H9 (cell line): Measurements from ENCODE around the gene SLC35F3. TPM values are rescaled to one million over a fixed set of nuclear protein-coding genes. Genes with fewer than 3 reads are reported as not detected.

Experiments used
- DNase-seq: peaks from one replicate; pipeline ENCODE4 v3.0.0-alpha.2; 2017
- H2AFZ ChIP-seq: one replicate; pipeline ENCODE4 v1.6.1; 2013; ENCODE audit warnings: mild to moderate bottlenecking, low read length, control low read depth, moderate library complexity
- H2AK5ac ChIP-seq: 2 replicates; pipeline ENCODE4 v1.6.1; 2013; ENCODE audit warnings: low read length, control low read depth, mixed read lengths; ENCODE audit not compliant: insufficient read length
- H2BK120ac ChIP-seq: one replicate; pipeline ENCODE4 v1.6.1; 2013; ENCODE audit warnings: low read depth, mild to moderate bottlenecking, low read length, control low read depth, inconsistent platforms; ENCODE audit not compliant: poor library complexity, severe bottlenecking
- H2BK12ac ChIP-seq: 2 replicates; pipeline ENCODE4 v1.6.1; 2013; ENCODE audit warnings: low read length, control low read depth, mixed read lengths, low read depth; ENCODE audit not compliant: insufficient read length
- H2BK15ac ChIP-seq: 2 replicates; pipeline ENCODE4 v1.6.1; 2013; ENCODE audit warnings: low read depth, low read length, control low read depth
- H2BK20ac ChIP-seq: one replicate; pipeline ENCODE4 v1.6.1; 2013; ENCODE audit warnings: low read depth, mild to moderate bottlenecking, low read length, control low read depth, inconsistent platforms; ENCODE audit not compliant: poor library complexity, severe bottlenecking
- H2BK5ac ChIP-seq: 2 replicates; pipeline ENCODE4 v1.6.1; 2013; ENCODE audit warnings: low read length, control low read depth, mixed read lengths; ENCODE audit not compliant: insufficient read length
- H3K14ac ChIP-seq: 2 replicates; pipeline ENCODE4 v1.6.1; 2013; ENCODE audit warnings: low read length, control low read depth; ENCODE audit not compliant: insufficient read depth
- H3K18ac ChIP-seq: 2 replicates; pipeline ENCODE4 v1.6.1; 2013; ENCODE audit warnings: low read depth, mild to moderate bottlenecking, mixed read lengths, low read length, control low read depth; ENCODE audit not compliant: insufficient read length
- H3K23ac ChIP-seq: 2 replicates; pipeline ENCODE4 v1.6.1; 2013; ENCODE audit warnings: low read length, control low read depth, mixed read lengths, low read depth; ENCODE audit not compliant: insufficient read length
- H3K23me2 ChIP-seq: 2 replicates; pipeline ENCODE4 v1.6.1; 2013; ENCODE audit warnings: low read depth, mild to moderate bottlenecking, mixed read lengths, low read length, control low read depth; ENCODE audit not compliant: insufficient read length, poor library complexity, severe bottlenecking
- H3K27ac ChIP-seq: 2 replicates; pipeline ENCODE4 v1.5.1; 2013; ENCODE audit warnings: low read length, control low read depth, mixed read lengths, low read depth; ENCODE audit not compliant: insufficient read length
- H3K27me3 ChIP-seq: 2 replicates; pipeline ENCODE4 v1.6.1; 2013; ENCODE audit warnings: low read length, control low read depth, inconsistent platforms; ENCODE audit not compliant: insufficient read depth
- H3K4ac ChIP-seq: 2 replicates; pipeline ENCODE4 v1.6.1; 2013; ENCODE audit warnings: low read depth, mild to moderate bottlenecking, control low read depth, inconsistent platforms, low read length, moderate library complexity
- H3K4me1 ChIP-seq: 2 replicates; pipeline ENCODE4 v1.6.1; 2013; ENCODE audit warnings: low read length, control low read depth, inconsistent platforms; ENCODE audit not compliant: insufficient read depth
- H3K4me2 ChIP-seq: 2 replicates; pipeline ENCODE4 v1.6.1; 2013; ENCODE audit warnings: low read length, control low read depth, mixed read lengths; ENCODE audit not compliant: insufficient read length, insufficient read depth
- H3K56ac ChIP-seq: 2 replicates; pipeline ENCODE4 v1.6.1; 2013; ENCODE audit warnings: low read depth, mild to moderate bottlenecking, mixed read lengths, low read length, control low read depth; ENCODE audit not compliant: insufficient read length
- H3K79me1 ChIP-seq: 2 replicates; pipeline ENCODE4 v1.6.1; 2013; ENCODE audit warnings: low read depth, mild to moderate bottlenecking, moderate library complexity, low read length, control low read depth, inconsistent platforms; ENCODE audit not compliant: insufficient read depth, poor library complexity, severe bottlenecking
- H3K79me2 ChIP-seq: 2 replicates; pipeline ENCODE4 v1.6.1; 2013; ENCODE audit warnings: low read length, control low read depth, inconsistent platforms; ENCODE audit not compliant: insufficient read depth
- H3K9ac ChIP-seq: 2 replicates; pipeline ENCODE4 v1.6.1; 2013; ENCODE audit warnings: low read length, control low read depth, mixed read lengths; ENCODE audit not compliant: insufficient read length; ENCODE audit errors: extremely low read depth
- H3K9me3 ChIP-seq: one replicate; pipeline ENCODE4 v1.6.1; 2013; ENCODE audit warnings: low read depth, low read length, inconsistent platforms; ENCODE audit not compliant: control insufficient read depth
- H3T11ph ChIP-seq: one replicate; pipeline ENCODE4 v1.6.1; 2013; ENCODE audit warnings: mild to moderate bottlenecking, low read length, control low read depth, inconsistent platforms
- H4K20me1 ChIP-seq: one replicate; pipeline ENCODE4 v1.6.1; 2013; ENCODE audit not compliant: control insufficient read depth, insufficient read length, insufficient read depth
- H4K5ac ChIP-seq: 2 replicates; pipeline ENCODE4 v1.6.1; 2013; ENCODE audit warnings: low read depth, mild to moderate bottlenecking, mixed read lengths, low read length, control low read depth; ENCODE audit not compliant: insufficient read length
- H4K8ac ChIP-seq: replicated peaks from 2 replicates; pipeline ENCODE4 v1.6.1; 2013; ENCODE audit warnings: low read length, control low read depth, mixed read lengths, low read depth; ENCODE audit not compliant: insufficient read length
- H4K91ac ChIP-seq: 2 replicates; pipeline ENCODE4 v1.6.1; 2013; ENCODE audit warnings: low read depth, mild to moderate bottlenecking, moderate library complexity, mixed read lengths, low read length, control low read depth; ENCODE audit not compliant: insufficient read length
- H3K27ac Mint-ChIP-seq, 3 experiments: 2 replicates in 2 of 3; 3 replicates in 1 of 3; pipeline ENCODE4 v1.8.0; 2020 to 2021; ENCODE audit warnings: mixed read lengths in 3 of 3, mild to moderate bottlenecking in 1 of 3, moderate library complexity in 1 of 3
- H3K27me3 Mint-ChIP-seq: 2 replicates; pipeline ENCODE4 v1.8.0; 2021; ENCODE audit warnings: low read depth, mild to moderate bottlenecking, moderate library complexity, mixed read lengths
- H3K36me3 Mint-ChIP-seq, 3 experiments: 2 replicates in 2 of 3; 3 replicates in 1 of 3; pipeline ENCODE4 v1.8.0; 2020 to 2021; ENCODE audit warnings: low read depth in 3 of 3, mixed read lengths in 3 of 3; ENCODE audit not compliant: insufficient read depth in 1 of 3
- H3K4me1 Mint-ChIP-seq, 2 experiments: 2 replicates each; pipeline ENCODE4 v1.8.0; 2020; ENCODE audit warnings: mixed read lengths in 2 of 2
- H3K4me3 Mint-ChIP-seq, 2 experiments: 2 replicates in 1 of 2; 3 replicates in 1 of 2; pipeline ENCODE4 v1.8.0; 2020 to 2021; ENCODE audit warnings: mild to moderate bottlenecking in 2 of 2, mixed read lengths in 2 of 2, moderate library complexity in 1 of 2
- H3K9me3 Mint-ChIP-seq, 2 experiments: 2 replicates in 1 of 2; 3 replicates in 1 of 2; pipeline ENCODE4 v1.8.0; 2020; ENCODE audit warnings: mild to moderate bottlenecking in 2 of 2, mixed read lengths in 2 of 2, moderate library complexity in 1 of 2
- WGBS: extraction: QIAGEN DNeasy Blood & Tissue Kit; methylation state at CpG from one replicate; pipeline ENCODE4 v1.1.7; 2013; ENCODE audit warnings: missing lambda C conversion rate, low lambda C conversion rate, mixed read lengths; ENCODE audit not compliant: insufficient read length; ENCODE audit errors: extremely low coverage; 5-methylcytosine and 5-hydroxymethylcytosine counted together
- total RNA-seq: library from RNA; stranded (reverse); gene quantifications from 2 replicates; pipeline ENCODE4 v1.2.1, GENCODE V29; 2021
- TF ChIP-seq, protein P1 (sequence below): fragments of 200-600 bp; sonication (generic); conservative IDR thresholded peaks from 3 replicates; pipeline ENCODE4 v1.8.0; 2021; ENCODE audit warnings: antibody characterized with exemption, mild to moderate bottlenecking

The SLC35F3 gene
- total RNA-seq, 1 experiment from 2014 or later: 0.81 TPM

DNA sequence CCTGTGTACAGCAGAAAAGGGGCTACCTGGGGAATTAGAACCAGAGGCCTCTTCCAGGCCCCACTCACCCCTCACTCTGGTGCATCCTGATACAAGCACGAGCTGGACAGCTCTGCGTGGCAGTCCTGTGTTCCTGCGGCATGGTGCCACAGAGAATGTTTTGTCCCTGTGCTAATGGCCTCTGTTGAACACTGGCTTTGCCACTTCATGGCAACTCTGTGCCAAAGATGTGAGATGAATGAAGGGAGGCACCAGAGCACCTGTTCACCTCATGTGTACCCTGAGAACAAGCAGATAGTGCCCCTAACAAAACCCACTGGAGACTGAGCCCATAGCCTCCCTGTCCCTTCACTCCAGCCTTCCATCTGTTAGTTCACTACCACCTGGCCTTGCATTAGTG, 269.5 kb downstream of the SLC35F3 start:
- no peak overlapping the region for H3T11ph ChIP-seq
- no peak overlapping the region for H3K4ac ChIP-seq
- Mint-ChIP-seq H3K9me3 (peaks cover 6 to 8% of the 10 kb centered on the region in 2 experiments; a peak in 4 of 5 replicates), H3K4me3 (no peak overlapping the region), H3K27ac (no peak overlapping the region), H3K36me3 (peaks cover 0 to 4% (median 4%) of the 10 kb centered on the region in 3 experiments; a peak in 5 of 7 replicates), H3K27me3 (peaks cover 9% of the 10 kb centered on the region), H3K4me1 (no peaks in the 10 kb centered on the region; a peak in 1 of 4 replicates)
- no peak overlapping the region for H3K27ac ChIP-seq
- H4K20me1 ChIP-seq: no peaks in the 10 kb centered on the region
- no peak overlapping the region for H3K9ac ChIP-seq
- no peak overlapping the region for H3K18ac ChIP-seq
- no peak overlapping the region for H4K8ac ChIP-seq
- H3K4me1 ChIP-seq: no peaks in the 10 kb centered on the region
- H3K9me3 ChIP-seq: no peaks in the 10 kb centered on the region
- no peaks in the 10 kb centered on the region for H3K79me2 ChIP-seq
- no peak for DNase-seq
- no CpG with 5 or more reads among the region's 3 CpGs for WGBS
- H2AFZ ChIP-seq: no peak overlapping the region
- H3K23me2 ChIP-seq: no peaks in the 10 kb centered on the region
- TF ChIP-seq, protein P1, sequence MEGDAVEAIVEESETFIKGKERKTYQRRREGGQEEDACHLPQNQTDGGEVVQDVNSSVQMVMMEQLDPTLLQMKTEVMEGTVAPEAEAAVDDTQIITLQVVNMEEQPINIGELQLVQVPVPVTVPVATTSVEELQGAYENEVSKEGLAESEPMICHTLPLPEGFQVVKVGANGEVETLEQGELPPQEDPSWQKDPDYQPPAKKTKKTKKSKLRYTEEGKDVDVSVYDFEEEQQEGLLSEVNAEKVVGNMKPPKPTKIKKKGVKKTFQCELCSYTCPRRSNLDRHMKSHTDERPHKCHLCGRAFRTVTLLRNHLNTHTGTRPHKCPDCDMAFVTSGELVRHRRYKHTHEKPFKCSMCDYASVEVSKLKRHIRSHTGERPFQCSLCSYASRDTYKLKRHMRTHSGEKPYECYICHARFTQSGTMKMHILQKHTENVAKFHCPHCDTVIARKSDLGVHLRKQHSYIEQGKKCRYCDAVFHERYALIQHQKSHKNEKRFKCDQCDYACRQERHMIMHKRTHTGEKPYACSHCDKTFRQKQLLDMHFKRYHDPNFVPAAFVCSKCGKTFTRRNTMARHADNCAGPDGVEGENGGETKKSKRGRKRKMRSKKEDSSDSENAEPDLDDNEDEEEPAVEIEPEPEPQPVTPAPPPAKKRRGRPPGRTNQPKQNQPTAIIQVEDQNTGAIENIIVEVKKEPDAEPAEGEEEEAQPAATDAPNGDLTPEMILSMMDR: no peak
- no peak overlapping the region for H3K4me2 ChIP-seq
- no peaks in the 10 kb centered on the region for H3K27me3 ChIP-seq
- H3K79me1 ChIP-seq: no peaks in the 10 kb centered on the region
- no peak overlapping the region for H4K5ac ChIP-seq
- no peak overlapping the region for H3K14ac ChIP-seq
- no peak overlapping the region for H3K23ac ChIP-seq
- no peak overlapping the region for H2BK120ac ChIP-seq
- no peak overlapping the region for H2BK15ac ChIP-seq
- H4K91ac ChIP-seq: no peak overlapping the region
- no peak overlapping the region for H2BK5ac ChIP-seq
- no peak overlapping the region for H3K56ac ChIP-seq
- no peak overlapping the region for H2BK12ac ChIP-seq
- H2BK20ac ChIP-seq: no peak overlapping the region
- H2AK5ac ChIP-seq: no peak overlapping the region
